Heart left ventricle (tissue), 16 donors: ENCODE results near the gene IPO11. TPM values are rescaled to one million over a fixed set of nuclear protein-coding genes. Genes with fewer than 3 reads are reported as not detected.
"Not testable (repeated sequence)": the region's sequence is repeated elsewhere in the genome, so short reads cannot be mapped to it uniquely, and the experiment has no call there.

Source experiments
- ATAC-seq, 4 donors: fragments of 200-7000 bp; cut with Tn5 transposase; one replicate each; pipeline ENCODE4 v1.9.1; 2020 to 2022; ENCODE audit warnings: moderate library complexity in 4 of 4, mild to moderate bottlenecking in 3 of 4, moderate number of reproducible peaks in 1 of 4
- DNase-seq, 5 donors: peaks; one replicate each; pipeline ENCODE4 v3.0.0-alpha.2; 2020
- H3K27ac ChIP-seq, 12 donors: fragments of 200-600 bp; sonication (generic) in 4 of 12; one replicate each; pipeline versions ENCODE4 v1.5.0 to v1.8.0; 2016 to 2022; ENCODE audit warnings: mild to moderate bottlenecking in 2 of 12
- H3K27me3 ChIP-seq, 9 donors: fragments of 200-600 bp; sonication (generic) in 2 of 9; one replicate each; pipeline versions ENCODE4 v1.5.1 to v1.8.0; 2016 to 2022; ENCODE audit warnings: mild to moderate bottlenecking in 3 of 9
- H3K36me3 ChIP-seq, 9 donors: fragments of 200-600 bp; sonication (generic) in 2 of 9; one replicate each; pipeline versions ENCODE4 v1.5.0 to v1.8.0; 2018 to 2022; ENCODE audit warnings: mild to moderate bottlenecking in 2 of 9
- H3K4me1 ChIP-seq, 12 donors: fragments of 200-600 bp; sonication (generic) in 4 of 12; one replicate each; pipeline versions ENCODE4 v1.5.0 to v1.8.0; 2016 to 2022; ENCODE audit warnings: mild to moderate bottlenecking in 3 of 12
- H3K4me3 ChIP-seq, 12 donors: fragments of 200-600 bp; sonication (generic) in 4 of 12; one replicate each; pipeline versions ENCODE4 v1.5.0 to v1.8.0; 2017 to 2022; ENCODE audit warnings: mild to moderate bottlenecking in 9 of 12, moderate library complexity in 4 of 12
- H3K9me3 ChIP-seq, 12 donors: fragments of 200-600 bp; sonication (generic) in 4 of 12; one replicate each; pipeline versions ENCODE4 v1.5.0 to v1.8.0; 2016 to 2022; ENCODE audit warnings: mild to moderate bottlenecking in 1 of 12
- POLR2A ChIP-seq, 2 donors: fragments of 450-650 bp; IDR thresholded peaks; one replicate each; pipeline ENCODE4 v1.6.1; 2017; ENCODE audit warnings: antibody characterized with exemption in 2 of 2, mild to moderate bottlenecking in 2 of 2, moderate library complexity in 2 of 2
- WGBS, 4 donors: extraction: QIAGEN DNeasy Blood & Tissue Kit in 2 of 4; methylation state at CpG; one replicate each; pipeline versions ENCODE4 v1.1.5 to v1.1.7; 2013 to 2018; 5-methylcytosine and 5-hydroxymethylcytosine counted together
- intact Hi-C, 10 donors: fragments of 100-400 bp; cut with DNase I; formaldehyde crosslinking; loops; one replicate each; pipeline versions ENCODE4 v1.11.1 to v1.14.2; 2022
- polyA plus RNA-seq, 2 donors: library from polyadenylated mRNA; stranded (reverse); fragments of 200-250 nt; gene quantifications; one replicate each; pipeline ENCODE4 v1.2.3, GENCODE V29; 2013
- total RNA-seq, 9 donors: library from RNA; depleted of rRNA in 2 of 9; stranded (reverse); fragments of >200 nt in 2 of 9; fragmentation: NEBNext Ultra II Directional in 3 of 9; extraction: Animal tissue kit (Norgen Biotek cat#: 25700) in 3 of 9; gene quantifications; one replicate each; pipeline versions ENCODE4 v1.1.0 to v1.2.4, GENCODE V29; 2016 to 2023
- TF ChIP-seq, protein P1 (sequence below), 12 donors: fragments of 200-600 bp; sonication (generic) in 4 of 12; IDR thresholded peaks; one replicate each; pipeline versions ENCODE4 v1.5.0 to v1.8.0; 2018 to 2022; ENCODE audit warnings: antibody characterized with exemption in 12 of 12, mild to moderate bottlenecking in 5 of 12
- donor health status: ischemic (EF 13 %, LVEDD 7.1; RV severe dilation, severe dysfunction).
- donor health status: healthy with polysubstance abuse.
- donor health status: DM: no; HTN: yes; CAD: no.
- donor health status: DM: no; HTN: no; CAD: no.
- donor health status: ischemic (EF 25% LVEDD 6.9; RV normal size, moderate dysfunction).
- donor health status: ischemic (EF 25% LVEDD 5.7; RV mildly dilated, moderate dysfunction).
- donor health status: healthy.
- donor health status: DM: yes; HTN: yes; CAD: no.
- donor health status: ischemic (EF 35%, LVEDD 5.7; RV mildly dilated, moderate dysfunction).
- donor health status: nonischemic (EF 11% LVEDD 7.7; RV severe dilation, severe dysfunction).
- donor health status: DM: yes; HTN: yes; CAD: no.
- donor health status: PGD.
- donor health status: ischemic (EF 29% LVEDD 5.4; RV normal size, mild dysfunction).
- donor health status: nonischemic (EF 23%, LVEDD 6.1; RV moderate dilation, normal function).

Gene IPO11
- total and polyA plus RNA-seq, 11 donors: 8.2 to 40.4 (median 29.1) TPM

DNA sequence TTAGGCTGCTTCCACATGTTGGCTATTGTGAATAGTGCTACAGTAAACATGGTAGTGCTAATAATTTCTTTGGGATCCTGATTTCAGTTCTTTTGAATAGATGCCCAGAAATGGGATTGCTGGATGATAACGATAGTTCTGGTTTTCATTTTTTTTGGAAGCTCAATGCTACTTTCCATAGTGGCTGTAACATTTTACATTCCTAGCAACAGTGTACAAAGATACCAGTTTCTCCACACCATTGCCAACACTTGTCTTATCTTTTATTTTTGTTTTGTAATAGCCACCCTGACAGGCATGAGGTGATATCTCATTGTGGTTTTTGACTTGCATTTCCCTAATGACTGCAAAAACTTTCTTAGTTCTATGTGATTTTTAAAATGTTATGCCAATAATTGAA, 97.2 kb downstream of the IPO11 start:
- no peak for DNase-seq

DNA sequence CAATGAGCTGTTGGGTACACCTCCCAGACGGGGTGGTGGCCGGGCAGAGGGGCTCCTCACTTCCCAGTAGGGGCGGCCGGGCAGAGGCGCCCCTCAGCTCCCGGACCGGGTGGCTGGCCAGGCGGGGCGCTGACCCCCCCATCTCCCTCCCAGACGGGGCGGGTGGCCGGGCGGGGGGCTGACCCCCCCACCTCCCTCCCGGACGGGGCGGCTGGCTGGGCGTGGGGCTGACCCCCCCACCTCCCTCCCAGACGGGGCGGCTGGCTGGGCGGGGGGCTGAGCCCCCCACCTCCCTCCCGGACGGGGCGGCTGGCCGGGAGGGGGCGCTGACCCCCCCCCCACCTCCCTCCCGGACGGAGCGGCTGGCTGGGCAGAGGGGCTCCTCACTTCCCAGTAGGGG, 100.5 kb downstream of the IPO11 start:
- intact Hi-C loops, ATAC-seq, H3K9me3 ChIP-seq, H3K27me3 ChIP-seq, H3K27ac ChIP-seq, H3K4me3 ChIP-seq: not testable (repeated sequence)
- peak in 1 of 5 donors; percentile 45 for DNase-seq
- Histone ChIP-seq H3K4me1 (peaks cover 0 to 15% (median 0%) of the 10 kb centered on the region in 12 donors), H3K36me3 (peaks cover 0 to 30% (median 16%) of the 10 kb centered on the region in 9 donors)
- 95% methylated on average over 23 to 26 of the region's 28 CpGs; no CpG with 5 or more reads in 2 of the 4 donors for whole genome bisulfite sequencing, 4 donors

More for the DNA sequence above, 97.2 kb downstream of the IPO11 start:
- H3K27ac ChIP-seq: no peak overlapping the region
- H3K36me3 ChIP-seq: peaks cover 0 to 25% (median 8%) of the 10 kb centered on the region in 9 donors
- no peak overlapping the region for H3K4me3 ChIP-seq
- TF ChIP-seq POLR2A (IDR thresholded peaks at IDR 0.05): no peak
- H3K27me3 ChIP-seq: no peaks in the 10 kb centered on the region
- ATAC-seq: no peak
- H3K9me3 ChIP-seq: peaks cover 0 to 4% (median 0%) of the 10 kb centered on the region in 12 donors
- intact Hi-C loops: no loop called here
- 32 to 53% (median 45%) methylated on average over 1 of the region's 1 CpG for WGBS, 4 donors
- H3K4me1 ChIP-seq: peaks cover 0 to 15% (median 0%) of the 10 kb centered on the region in 12 donors

DNA sequence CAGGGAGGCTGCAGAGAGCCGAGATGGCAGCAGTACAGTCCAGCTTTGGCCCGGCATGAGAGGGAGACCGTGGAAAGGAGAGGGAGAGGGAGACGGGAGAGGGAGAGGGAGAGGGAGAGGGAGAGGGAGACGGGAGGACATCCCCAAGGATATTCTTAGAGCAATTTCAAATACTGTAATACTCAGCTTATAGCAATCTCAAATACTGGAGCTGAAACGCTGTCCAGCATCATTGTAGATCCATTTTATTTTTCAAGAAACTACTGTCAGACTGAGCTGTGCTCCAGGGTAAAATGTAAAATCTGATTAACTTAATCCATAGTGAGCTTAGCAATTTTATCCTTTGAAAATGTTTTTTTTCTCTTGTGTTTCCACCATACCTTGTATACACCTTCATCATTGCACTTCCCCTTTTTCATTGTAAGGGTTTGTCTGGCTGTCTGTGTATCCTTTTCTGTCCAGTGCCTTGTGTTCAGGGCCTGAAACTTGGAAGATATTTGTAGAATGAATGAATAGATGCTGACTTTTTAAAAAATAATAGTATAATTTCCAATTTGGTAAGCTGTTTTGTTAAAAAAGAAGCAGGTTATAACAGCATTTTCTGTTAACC, 102.1 kb downstream of the IPO11 start:
- 76 to 95% (median 87%) methylated on average over 2 to 6 of the region's 6 CpGs for WGBS, 4 donors
- no peak for ATAC-seq
- Histone ChIP-seq H3K9me3 (no peaks in the 10 kb centered on the region), H3K36me3 (peaks cover 0 to 32% (median 20%) of the 10 kb centered on the region in 9 donors), H3K27me3 (no peaks in the 10 kb centered on the region), H3K27ac (no peak overlapping the region), H3K4me3 (no peak overlapping the region), H3K4me1 (peaks cover 0 to 14% (median 0%) of the 10 kb centered on the region in 12 donors)
- intact Hi-C loops: no loop called here
- no peak for DNase-seq
- TF ChIP-seq, protein P1, sequence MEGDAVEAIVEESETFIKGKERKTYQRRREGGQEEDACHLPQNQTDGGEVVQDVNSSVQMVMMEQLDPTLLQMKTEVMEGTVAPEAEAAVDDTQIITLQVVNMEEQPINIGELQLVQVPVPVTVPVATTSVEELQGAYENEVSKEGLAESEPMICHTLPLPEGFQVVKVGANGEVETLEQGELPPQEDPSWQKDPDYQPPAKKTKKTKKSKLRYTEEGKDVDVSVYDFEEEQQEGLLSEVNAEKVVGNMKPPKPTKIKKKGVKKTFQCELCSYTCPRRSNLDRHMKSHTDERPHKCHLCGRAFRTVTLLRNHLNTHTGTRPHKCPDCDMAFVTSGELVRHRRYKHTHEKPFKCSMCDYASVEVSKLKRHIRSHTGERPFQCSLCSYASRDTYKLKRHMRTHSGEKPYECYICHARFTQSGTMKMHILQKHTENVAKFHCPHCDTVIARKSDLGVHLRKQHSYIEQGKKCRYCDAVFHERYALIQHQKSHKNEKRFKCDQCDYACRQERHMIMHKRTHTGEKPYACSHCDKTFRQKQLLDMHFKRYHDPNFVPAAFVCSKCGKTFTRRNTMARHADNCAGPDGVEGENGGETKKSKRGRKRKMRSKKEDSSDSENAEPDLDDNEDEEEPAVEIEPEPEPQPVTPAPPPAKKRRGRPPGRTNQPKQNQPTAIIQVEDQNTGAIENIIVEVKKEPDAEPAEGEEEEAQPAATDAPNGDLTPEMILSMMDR (IDR thresholded peaks at IDR 0.05): no peak
- no peak for TF ChIP-seq POLR2A (IDR thresholded peaks at IDR 0.05)

DNA sequence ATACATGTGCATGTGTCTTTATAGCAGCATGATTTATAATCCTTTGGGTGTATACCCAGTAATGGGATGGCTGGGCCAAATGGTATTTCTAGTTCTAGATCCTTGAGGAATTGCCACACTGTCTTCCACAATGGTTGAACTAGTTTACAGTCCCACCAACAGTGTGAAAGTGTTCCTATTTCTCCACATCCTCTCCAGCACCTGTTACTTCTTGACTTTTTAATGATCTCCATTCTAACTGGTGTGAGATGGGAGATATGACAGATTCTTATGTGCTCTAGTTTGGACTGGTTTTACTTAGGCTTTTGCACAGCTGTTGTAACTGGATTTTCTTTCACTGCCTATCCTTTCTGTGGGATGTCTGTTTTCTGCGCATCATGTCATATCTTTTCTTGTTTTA, 108.2 kb downstream of the IPO11 start:
- intact Hi-C loops, ATAC-seq, H3K4me1 ChIP-seq, DNase-seq, H3K27ac ChIP-seq, H3K27me3 ChIP-seq, H3K4me3 ChIP-seq, H3K9me3 ChIP-seq: not testable (repeated sequence)
- peaks cover 0 to 25% (median 18%) of the 10 kb centered on the region in 9 donors for H3K36me3 ChIP-seq
- WGBS, 4 donors: 96 to 100% (median 97%) methylated on average over 1 of the region's 1 CpG

DNA sequence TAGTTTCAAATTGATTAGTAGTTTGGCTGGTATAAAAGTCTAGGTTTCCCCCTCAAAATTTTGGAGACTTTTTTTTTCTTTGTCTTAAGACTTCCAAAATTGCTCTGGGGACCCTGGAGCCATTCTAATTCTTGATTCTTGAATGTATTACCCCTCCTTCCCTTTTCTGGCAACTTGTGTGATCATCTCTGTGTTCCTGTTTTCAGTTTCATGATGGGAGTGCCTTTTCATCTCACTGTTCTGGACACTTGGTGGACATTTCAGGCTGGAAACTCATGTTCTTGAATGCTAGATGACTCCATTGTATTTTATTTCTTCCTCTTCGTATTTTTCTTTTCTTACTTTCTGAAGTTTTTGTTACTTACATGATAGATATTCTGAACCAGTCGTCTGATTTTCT, 108.8 kb downstream of the IPO11 start:
- no peak for TF ChIP-seq POLR2A (IDR thresholded peaks at IDR 0.05)
- no peak for DNase-seq

DNA sequence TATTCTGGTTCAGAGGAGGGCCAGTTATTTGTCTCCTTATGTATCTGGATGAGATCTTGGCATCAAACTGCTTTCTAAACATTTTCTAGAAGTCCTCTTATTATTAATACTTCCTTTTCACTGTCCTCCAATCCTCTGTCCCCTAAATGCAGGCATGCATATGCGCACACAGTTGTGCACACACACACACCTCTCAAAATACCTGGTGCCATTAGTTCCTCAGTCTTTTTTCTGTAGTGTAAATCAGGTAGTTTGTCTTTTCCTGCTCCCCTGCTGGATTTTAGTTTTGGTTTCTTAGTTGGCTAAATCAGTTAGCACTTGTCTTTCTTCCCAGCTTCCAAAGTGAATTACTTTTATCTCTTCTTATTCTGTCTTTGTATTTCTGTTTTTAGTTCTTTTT, 110.2 kb downstream of the IPO11 start:
- ATAC-seq (no peak), DNase-seq (no peak)
- peaks cover 0 to 8% (median 0%) of the 10 kb centered on the region in 12 donors for H3K4me1 ChIP-seq
- WGBS, 4 donors: 92 to 98% (median 96%) methylated on average over 1 of the region's 1 CpG
- no peaks in the 10 kb centered on the region for H3K9me3 ChIP-seq
- no peak overlapping the region for H3K4me3 ChIP-seq
- no peaks in the 10 kb centered on the region for H3K27me3 ChIP-seq
- H3K36me3 ChIP-seq: peaks cover 0 to 16% (median 2%) of the 10 kb centered on the region in 9 donors
- H3K27ac ChIP-seq: no peak overlapping the region
- intact Hi-C loops: no loop called here
- no peak for TF ChIP-seq POLR2A (IDR thresholded peaks at IDR 0.05)
- TF ChIP-seq, protein P1 (IDR thresholded peaks at IDR 0.05): no peak

More for the DNA sequence above, 108.8 kb downstream of the IPO11 start:
- Histone ChIP-seq H3K36me3 (peaks cover 0 to 24% (median 13%) of the 10 kb centered on the region in 9 donors), H3K9me3 (no peaks in the 10 kb centered on the region), H3K4me1 (peaks cover 0 to 8% (median 0%) of the 10 kb centered on the region in 12 donors), H3K27me3 (no peaks in the 10 kb centered on the region), H3K4me3 (no peak overlapping the region), H3K27ac (no peak overlapping the region)
- no peak for ATAC-seq
- WGBS, 4 donors: 63 to 76% (median 69%) methylated on average over 2 of the region's 2 CpGs
- intact Hi-C loops: no loop called here
